ENCODE results near the gene MRPL23.

MRPL23 gene

GRCh38 chr11:1934335-1935155 is 12.6 kb upstream of the MRPL23 start:
- no peak overlapping the region for H3K4me3 ChIP-seq (ENCODE audit: low read depth, low read length)
- TF ChIP-seq CTCF (IDR thresholded peaks at IDR 0.05; ENCODE audit: insufficient read depth, low read depth, low read length, missing control alignments) = no peak
- DNase-seq (ENCODE audit: low read depth) = no peak

GRCh38 chr11:1935156-1936071 is 11.7 kb upstream of the MRPL23 start:
- no peak for DNase-seq (ENCODE audit: low read depth)
- no peak for TF ChIP-seq CTCF (IDR thresholded peaks at IDR 0.05; ENCODE audit: insufficient read depth, low read depth, low read length, missing control alignments)
- H3K4me3 ChIP-seq (ENCODE audit: low read depth, low read length) = no peak overlapping the region

GRCh38 chr11:1936072-1936780 is 10.9 kb upstream of the MRPL23 start:
- no peak for TF ChIP-seq CTCF (IDR thresholded peaks at IDR 0.05; ENCODE audit: insufficient read depth, low read depth, low read length, missing control alignments)
- DNase-seq (ENCODE audit: low read depth) = no peak
- H3K4me3 ChIP-seq (ENCODE audit: low read depth, low read length) = no peak overlapping the region

GRCh38 chr11:1936781-1937615 is 10.1 kb upstream of the MRPL23 start:
- DNase-seq (ENCODE audit: low read depth) = no peak
- TF ChIP-seq CTCF (IDR thresholded peaks at IDR 0.05; ENCODE audit: insufficient read depth, low read depth, low read length, missing control alignments) = no peak
- no peak overlapping the region for H3K4me3 ChIP-seq (ENCODE audit: low read depth, low read length)

DNA sequence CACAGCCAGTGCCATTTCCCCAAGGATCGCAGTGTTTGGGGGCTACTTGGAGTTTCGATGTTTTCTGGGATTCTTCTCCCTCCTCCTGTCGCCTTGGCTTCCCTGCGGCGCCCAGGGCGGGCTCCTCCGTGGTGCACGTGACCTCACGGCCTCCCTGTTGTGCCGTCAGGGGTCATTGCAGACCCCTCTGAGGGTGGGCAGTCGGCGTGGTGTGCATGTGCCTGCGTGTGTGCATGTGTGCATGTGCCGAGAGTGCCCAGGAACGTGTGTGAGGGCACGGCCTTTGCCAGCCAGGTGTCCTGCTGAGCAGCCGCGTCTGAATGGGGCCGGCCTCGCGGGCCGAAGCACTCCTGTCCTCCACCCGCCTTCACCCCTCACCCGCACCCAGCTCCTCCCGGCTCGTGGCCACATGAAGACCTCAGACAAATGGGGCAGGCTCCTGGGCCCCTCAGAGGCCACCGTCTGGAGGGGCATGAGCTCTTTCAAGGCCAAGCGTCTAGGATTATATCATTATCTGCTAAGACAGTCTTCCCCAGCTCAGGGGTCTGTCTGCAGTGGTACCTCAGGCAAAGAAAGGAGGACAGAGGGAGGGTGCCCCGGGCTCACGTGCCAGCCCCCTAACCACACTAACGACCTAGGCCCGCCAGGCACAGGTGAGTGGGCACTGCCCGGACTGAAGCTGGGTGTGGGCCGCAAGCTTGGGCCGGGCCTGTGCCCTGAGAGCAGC is 9.4 kb upstream of the MRPL23 start:
- no peak overlapping the region for H3K4me3 ChIP-seq (ENCODE audit: low read depth, low read length)
- TF ChIP-seq CTCF (IDR thresholded peaks at IDR 0.05; ENCODE audit: insufficient read depth, low read depth, low read length, missing control alignments) = no peak
- no peak for DNase-seq (ENCODE audit: low read depth)

Measured in GM12865 (cell line).